Measurements from ENCODE around the gene JDP2. TPM values are rescaled to one million over a fixed set of nuclear protein-coding genes. Genes with fewer than 3 reads are reported as not detected.

JDP2 gene
- total RNA-seq, 1 experiment from 2014 or later, result 23.3 TPM

DNA sequence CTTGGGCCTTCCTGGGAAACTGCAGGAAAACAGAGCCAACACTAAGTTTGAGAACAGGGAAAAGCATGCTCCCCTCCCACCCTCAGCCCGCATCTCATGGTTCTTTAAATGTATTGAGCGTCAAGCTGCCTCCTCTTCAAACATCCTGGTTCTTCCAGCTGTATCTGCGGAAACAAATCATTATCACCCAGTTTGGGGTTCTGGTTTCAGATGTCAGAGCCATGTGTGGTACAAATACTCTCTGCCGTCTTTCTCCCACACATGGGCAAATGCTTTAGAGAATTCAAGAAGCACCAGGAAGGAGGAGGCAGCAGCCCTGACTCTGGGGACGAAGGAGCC is 29.1 kb downstream of the JDP2 start:
- TF ChIP-seq, protein P1, sequence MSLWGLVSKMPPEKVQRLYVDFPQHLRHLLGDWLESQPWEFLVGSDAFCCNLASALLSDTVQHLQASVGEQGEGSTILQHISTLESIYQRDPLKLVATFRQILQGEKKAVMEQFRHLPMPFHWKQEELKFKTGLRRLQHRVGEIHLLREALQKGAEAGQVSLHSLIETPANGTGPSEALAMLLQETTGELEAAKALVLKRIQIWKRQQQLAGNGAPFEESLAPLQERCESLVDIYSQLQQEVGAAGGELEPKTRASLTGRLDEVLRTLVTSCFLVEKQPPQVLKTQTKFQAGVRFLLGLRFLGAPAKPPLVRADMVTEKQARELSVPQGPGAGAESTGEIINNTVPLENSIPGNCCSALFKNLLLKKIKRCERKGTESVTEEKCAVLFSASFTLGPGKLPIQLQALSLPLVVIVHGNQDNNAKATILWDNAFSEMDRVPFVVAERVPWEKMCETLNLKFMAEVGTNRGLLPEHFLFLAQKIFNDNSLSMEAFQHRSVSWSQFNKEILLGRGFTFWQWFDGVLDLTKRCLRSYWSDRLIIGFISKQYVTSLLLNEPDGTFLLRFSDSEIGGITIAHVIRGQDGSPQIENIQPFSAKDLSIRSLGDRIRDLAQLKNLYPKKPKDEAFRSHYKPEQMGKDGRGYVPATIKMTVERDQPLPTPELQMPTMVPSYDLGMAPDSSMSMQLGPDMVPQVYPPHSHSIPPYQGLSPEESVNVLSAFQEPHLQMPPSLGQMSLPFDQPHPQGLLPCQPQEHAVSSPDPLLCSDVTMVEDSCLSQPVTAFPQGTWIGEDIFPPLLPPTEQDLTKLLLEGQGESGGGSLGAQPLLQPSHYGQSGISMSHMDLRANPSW (CRISPR knock-in tag; conservative IDR thresholded peaks at IDR 0.05; ENCODE audit: low read depth), result no peak
- no peak for TF ChIP-seq ZNF671 (CRISPR knock-in tag; IDR thresholded peaks at IDR 0.05)
- TF ChIP-seq ELF4 (CRISPR knock-in tag; IDR thresholded peaks at IDR 0.05; ENCODE audit: low read depth), result no peak
- no peak for TF ChIP-seq JAZF1 (CRISPR knock-in tag; IDR thresholded peaks at IDR 0.05)
- no peak for TF ChIP-seq ZNF423 (CRISPR knock-in tag; IDR thresholded peaks at IDR 0.05)
- no peak for TF ChIP-seq SOX15 (CRISPR knock-in tag; IDR thresholded peaks at IDR 0.05)
- TF ChIP-seq, protein P2, sequence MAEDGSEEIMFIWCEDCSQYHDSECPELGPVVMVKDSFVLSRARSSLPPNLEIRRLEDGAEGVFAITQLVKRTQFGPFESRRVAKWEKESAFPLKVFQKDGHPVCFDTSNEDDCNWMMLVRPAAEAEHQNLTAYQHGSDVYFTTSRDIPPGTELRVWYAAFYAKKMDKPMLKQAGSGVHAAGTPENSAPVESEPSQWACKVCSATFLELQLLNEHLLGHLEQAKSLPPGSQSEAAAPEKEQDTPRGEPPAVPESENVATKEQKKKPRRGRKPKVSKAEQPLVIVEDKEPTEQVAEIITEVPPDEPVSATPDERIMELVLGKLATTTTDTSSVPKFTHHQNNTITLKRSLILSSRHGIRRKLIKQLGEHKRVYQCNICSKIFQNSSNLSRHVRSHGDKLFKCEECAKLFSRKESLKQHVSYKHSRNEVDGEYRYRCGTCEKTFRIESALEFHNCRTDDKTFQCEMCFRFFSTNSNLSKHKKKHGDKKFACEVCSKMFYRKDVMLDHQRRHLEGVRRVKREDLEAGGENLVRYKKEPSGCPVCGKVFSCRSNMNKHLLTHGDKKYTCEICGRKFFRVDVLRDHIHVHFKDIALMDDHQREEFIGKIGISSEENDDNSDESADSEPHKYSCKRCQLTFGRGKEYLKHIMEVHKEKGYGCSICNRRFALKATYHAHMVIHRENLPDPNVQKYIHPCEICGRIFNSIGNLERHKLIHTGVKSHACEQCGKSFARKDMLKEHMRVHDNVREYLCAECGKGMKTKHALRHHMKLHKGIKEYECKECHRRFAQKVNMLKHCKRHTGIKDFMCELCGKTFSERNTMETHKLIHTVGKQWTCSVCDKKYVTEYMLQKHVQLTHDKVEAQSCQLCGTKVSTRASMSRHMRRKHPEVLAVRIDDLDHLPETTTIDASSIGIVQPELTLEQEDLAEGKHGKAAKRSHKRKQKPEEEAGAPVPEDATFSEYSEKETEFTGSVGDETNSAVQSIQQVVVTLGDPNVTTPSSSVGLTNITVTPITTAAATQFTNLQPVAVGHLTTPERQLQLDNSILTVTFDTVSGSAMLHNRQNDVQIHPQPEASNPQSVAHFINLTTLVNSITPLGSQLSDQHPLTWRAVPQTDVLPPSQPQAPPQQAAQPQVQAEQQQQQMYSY (CRISPR knock-in tag; IDR thresholded peaks at IDR 0.05), result no peak
- TF ChIP-seq, protein P3, sequence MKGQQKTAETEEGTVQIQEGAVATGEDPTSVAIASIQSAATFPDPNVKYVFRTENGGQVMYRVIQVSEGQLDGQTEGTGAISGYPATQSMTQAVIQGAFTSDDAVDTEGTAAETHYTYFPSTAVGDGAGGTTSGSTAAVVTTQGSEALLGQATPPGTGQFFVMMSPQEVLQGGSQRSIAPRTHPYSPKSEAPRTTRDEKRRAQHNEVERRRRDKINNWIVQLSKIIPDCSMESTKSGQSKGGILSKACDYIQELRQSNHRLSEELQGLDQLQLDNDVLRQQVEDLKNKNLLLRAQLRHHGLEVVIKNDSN (CRISPR knock-in tag; IDR thresholded peaks at IDR 0.05), result no peak
- TF ChIP-seq FOXP1 (CRISPR knock-in tag; IDR thresholded peaks at IDR 0.05; ENCODE audit: borderline replicate concordance), result no peak
- no peak for TF ChIP-seq CREB1 (CRISPR knock-in tag; IDR thresholded peaks at IDR 0.05)
- no peak for TF ChIP-seq ZNF263 (CRISPR knock-in tag; IDR thresholded peaks at IDR 0.05; ENCODE audit: low read depth)
- TF ChIP-seq, protein P4, sequence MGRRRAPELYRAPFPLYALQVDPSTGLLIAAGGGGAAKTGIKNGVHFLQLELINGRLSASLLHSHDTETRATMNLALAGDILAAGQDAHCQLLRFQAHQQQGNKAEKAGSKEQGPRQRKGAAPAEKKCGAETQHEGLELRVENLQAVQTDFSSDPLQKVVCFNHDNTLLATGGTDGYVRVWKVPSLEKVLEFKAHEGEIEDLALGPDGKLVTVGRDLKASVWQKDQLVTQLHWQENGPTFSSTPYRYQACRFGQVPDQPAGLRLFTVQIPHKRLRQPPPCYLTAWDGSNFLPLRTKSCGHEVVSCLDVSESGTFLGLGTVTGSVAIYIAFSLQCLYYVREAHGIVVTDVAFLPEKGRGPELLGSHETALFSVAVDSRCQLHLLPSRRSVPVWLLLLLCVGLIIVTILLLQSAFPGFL (CRISPR knock-in tag; IDR thresholded peaks at IDR 0.05; ENCODE audit: borderline replicate concordance), result no peak
- TF ChIP-seq ZNF232 (CRISPR knock-in tag; IDR thresholded peaks at IDR 0.05), result no peak
- TF ChIP-seq, protein P5, sequence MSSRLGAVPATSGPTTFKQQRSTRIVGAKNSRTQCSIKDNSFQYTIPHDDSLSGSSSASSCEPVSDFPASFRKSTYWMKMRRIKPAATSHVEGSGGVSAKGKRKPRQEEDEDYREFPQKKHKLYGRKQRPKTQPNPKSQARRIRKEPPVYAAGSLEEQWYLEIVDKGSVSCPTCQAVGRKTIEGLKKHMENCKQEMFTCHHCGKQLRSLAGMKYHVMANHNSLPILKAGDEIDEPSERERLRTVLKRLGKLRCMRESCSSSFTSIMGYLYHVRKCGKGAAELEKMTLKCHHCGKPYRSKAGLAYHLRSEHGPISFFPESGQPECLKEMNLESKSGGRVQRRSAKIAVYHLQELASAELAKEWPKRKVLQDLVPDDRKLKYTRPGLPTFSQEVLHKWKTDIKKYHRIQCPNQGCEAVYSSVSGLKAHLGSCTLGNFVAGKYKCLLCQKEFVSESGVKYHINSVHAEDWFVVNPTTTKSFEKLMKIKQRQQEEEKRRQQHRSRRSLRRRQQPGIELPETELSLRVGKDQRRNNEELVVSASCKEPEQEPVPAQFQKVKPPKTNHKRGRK (CRISPR knock-in tag; IDR thresholded peaks at IDR 0.05; ENCODE audit: borderline replicate concordance), result no peak
- TF ChIP-seq CBFB (CRISPR knock-in tag; IDR thresholded peaks at IDR 0.05; ENCODE audit: low read depth), result no peak
- no peak for TF ChIP-seq ZNF219 (CRISPR knock-in tag; IDR thresholded peaks at IDR 0.05; ENCODE audit: borderline replicate concordance)
- ChIA-PET CTCF (interaction anchor here (0.5 to 1.4 kb wide), 7 partner anchors 32 to 200 kb away, joined by 3 to 7 read pairs (median 3); no protein-coding TSS in a partner anchor), POLR2A (interaction anchor here (0.7 kb wide), 1 partner anchor 28 kb away, joined by 3 read pairs; no protein-coding TSS in a partner anchor)
- Mint-ChIP-seq H3K4me3 (no peak overlapping the region), H3K36me3 (peaks cover 6% of the 10 kb centered on the region; the same call in 1 of the 2 replicates), H3K4me1 (peaks cover 76% of the 10 kb centered on the region), H3K27me3 (ENCODE audit: low read depth) (no peaks in the 10 kb centered on the region), H3K27ac (peak overlapping the region; percentile 84), H3K9me3 (no peaks in the 10 kb centered on the region)
- DNase-seq (ENCODE audit: low spot score) (no peak), ATAC-seq (no peak)
